Measurements from ENCODE around the gene MAT2A.
"Not testable (repeated sequence)": the region's sequence is repeated elsewhere in the genome, so short reads cannot be mapped to it uniquely, and the experiment has no call there.

The MAT2A gene

DNA sequence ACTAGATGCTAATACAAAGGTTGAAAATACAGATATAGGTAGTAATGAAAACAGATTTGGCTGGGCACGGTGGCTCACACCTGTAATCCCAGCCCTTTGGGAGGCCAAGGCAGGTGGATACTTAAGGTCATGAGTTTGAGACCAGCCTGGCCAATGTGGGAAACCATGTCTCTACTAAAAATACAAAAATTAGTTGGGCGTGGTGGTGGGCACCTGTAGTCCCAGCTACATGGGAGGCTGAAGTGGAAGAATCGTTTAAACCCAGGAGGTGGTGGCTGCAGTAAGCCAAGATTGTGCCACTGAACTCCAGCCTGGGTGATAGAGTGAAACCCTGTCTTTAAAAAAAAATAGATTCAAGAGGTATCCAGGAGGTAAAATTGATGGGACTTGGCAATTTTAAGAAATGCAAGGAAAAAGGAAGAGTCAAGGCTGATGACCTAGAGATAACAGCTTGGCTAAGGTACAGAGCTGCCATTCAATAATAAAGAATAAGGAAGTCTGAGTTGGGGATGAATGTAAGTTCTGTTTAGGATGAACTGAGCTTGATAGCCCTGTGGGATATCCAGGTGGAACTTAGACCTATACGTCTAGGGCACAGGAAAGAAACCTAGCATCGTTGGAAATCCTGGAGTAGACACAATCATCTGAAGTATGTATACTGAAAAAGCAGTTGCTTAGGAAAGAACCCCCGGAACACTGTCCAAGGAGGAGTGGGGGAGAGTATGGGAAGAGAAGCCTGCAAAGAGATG, 9.1 kb downstream of the MAT2A start:
- DNase-seq (ENCODE audit: low read depth), result no peak

DNA sequence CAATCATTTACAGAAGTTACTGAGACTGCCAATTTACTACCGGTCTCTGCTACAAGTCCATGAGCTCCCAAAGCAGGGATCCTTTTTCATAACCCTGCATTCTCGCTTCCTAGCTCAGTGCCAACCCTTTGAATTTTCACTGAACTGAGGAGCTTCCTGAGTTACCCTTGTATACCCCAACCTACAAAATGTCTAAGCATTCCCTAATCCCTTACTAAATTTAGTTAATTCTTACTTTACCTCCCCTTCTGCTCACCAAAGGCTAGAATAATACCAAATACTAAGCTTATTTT, 9.6 kb downstream of the MAT2A start:
- DNase-seq (ENCODE audit: low read depth), result no peak

DNA sequence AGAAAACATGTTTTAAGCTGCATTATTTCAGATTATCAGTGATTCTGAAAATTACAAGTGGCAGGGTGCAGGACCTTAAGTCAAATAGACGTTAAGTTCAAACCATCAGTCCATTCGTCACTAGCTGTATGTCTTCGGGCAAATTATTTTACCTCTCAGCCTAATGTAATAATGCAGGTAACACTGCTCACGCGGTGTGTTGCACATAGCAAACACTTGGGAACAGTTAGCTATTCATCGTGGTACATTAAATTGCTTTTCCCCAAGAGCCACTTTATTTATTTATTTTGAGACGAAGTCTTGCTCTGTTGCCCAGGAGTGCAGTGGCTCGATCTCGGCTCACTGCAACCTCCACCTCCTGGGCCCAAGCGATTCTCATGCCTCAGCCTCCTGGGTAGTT, 10.1 kb downstream of the MAT2A start:
- no peak for DNase-seq (ENCODE audit: low read depth)

DNA sequence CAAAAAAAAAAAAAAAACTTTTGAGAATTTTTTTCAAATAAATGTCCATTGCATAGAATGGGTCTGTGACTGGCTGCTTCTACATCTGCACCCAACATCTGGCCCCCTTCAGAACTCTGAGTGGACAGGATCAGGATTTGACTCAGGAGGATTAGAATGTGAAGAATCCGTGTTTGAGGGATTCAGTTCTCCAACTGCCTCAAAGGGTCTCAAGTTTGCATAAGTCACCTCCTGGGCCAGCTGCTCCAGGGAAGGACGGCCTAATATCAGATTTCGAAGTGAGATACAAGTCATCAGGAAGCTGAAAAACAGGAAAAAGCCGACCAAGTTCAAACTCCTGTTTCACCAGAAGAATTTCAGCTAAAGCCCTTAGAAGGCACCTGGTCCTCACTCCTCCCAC, 10.9 kb downstream of the MAT2A start:
- DNase-seq (ENCODE audit: low read depth), result no peak

DNA sequence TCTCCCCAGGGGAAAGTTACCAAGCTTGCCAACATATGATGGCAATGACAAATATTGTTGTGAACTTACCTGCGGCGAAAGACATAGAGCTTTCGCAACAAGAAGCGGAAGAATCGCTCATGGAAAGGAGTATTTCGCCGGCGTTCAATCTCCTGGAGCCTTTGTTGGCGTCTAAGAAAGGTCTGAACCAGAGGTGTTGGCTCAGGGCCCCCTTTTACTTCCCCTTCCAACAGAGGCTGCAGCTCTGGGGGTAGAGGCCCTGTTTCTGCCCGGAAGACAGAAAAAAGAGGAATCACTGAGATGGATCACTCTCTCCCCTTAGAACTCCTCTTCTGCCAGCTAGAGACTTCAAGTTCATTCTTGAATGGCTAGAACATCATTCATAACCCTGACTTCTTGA, 11.5 kb downstream of the MAT2A start:
- DNase-seq (ENCODE audit: low read depth), result no peak

DNA sequence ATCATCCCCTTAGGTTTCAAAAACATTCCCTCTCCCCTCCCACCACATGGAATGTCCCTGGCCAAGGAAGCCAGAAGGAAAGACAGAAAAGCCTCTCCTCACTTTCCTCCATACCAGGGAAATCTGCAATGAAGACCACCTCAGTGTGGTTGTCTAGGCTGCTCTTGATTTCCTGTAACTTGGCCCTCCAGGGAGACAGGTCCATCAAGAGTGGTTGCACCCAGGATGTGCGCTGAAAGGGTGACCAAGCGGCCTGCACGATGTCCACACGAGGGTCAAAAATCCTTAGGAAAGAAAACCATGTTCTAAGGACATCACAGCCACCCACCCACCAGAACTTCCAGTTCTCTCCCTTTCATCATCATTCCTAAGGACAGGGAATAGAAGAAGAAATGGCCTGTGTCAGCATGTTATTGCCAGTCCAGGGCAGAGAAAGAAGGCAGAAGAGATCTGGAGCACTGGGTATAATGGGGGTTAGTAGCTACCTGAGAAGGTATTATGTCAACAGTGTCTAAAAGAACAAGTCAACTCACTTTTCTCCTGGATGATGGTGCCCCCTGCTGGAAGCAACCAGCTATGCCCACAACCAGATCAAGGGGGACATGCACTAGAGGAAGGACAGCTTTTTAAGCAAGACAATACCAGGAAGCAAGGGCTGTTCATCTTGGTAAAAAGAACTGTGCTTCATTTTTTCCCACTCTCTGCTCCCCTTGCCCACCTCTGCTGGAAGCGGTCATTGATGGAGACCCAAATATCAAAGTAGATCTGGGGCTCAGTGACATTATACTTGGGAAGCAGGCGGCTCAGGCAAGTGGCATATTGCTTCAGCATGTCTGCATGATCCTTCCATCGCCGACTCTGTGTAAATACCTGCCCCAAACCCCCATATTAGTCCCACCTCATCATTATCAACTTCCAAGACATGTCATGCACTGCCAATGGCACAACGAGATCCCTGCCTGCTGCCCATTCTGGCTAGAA, 13.0 kb downstream of the MAT2A start:
- DNase-seq (ENCODE audit: low read depth), result peak; percentile 71

DNA sequence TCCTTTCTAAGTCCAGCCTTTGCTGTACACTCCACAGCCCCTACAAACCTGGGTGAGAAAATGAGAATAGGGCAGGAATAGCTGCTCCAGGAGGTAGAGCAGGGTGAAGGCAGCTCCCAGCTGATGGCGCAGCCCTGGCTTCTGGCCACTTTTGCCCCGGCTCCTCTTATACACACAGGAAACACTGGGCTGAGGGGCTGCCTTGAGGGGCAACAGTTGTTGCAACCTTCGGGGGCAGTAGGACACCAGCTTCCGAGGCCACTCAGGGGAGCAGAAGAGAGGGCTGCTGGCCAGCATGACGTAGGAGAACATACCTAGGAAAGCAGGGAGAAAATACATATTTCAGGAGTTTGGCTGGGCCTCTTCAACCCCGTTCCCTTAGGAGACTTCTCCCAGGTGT, 14.2 kb downstream of the MAT2A start:
- DNase-seq (ENCODE audit: low read depth), result no peak

DNA sequence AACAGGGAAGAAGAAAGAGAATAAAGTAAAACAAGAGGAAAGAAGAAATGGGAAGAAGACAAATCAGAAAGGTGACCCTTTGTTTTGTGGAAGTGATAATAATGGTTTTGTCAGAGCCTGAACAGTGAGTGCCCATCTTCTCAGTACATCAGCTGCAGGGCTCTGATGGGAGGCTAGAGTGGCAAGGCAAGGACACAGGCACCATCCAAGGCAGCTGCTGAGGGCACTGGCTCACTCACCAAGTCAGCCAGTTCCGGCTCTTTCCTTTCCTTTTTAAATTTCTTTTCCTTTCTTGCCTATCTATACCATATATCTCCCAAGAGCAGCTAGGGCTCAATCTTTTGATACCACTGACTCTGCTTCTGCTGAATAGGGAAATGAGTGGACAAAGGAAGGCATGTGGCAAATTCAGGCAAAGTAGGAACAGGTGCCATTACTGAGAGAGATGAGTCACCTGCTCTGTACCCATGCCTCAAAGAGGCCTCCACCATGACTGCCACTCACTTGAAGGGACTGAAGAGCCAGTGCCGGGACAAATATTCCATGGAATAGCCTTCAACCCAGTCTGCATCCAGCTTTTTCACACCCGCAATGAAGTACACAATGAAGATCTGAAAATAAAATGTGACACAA, 16.1 kb downstream of the MAT2A start:
- DNase-seq (ENCODE audit: low read depth), result no peak

DNA sequence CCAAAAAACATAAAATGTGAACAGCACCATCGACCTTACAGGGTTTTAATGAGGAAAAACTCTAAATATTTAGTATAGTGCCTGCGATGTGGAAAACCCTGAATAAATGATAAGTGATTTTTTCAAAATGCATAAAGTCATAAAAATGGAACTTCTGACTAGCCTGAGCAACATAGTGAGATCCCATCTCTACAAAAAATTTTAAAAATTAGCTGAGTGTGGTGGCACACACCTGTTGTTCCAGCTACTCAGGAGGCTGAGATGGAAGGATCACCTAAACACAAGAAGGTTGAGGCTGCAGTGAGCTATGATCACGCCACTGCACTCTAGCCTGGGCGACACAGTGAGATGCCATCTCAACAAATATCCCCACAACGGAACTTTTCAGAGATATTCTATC, 18.2 kb downstream of the MAT2A start:
- no peak for DNase-seq (ENCODE audit: low read depth)

DNA sequence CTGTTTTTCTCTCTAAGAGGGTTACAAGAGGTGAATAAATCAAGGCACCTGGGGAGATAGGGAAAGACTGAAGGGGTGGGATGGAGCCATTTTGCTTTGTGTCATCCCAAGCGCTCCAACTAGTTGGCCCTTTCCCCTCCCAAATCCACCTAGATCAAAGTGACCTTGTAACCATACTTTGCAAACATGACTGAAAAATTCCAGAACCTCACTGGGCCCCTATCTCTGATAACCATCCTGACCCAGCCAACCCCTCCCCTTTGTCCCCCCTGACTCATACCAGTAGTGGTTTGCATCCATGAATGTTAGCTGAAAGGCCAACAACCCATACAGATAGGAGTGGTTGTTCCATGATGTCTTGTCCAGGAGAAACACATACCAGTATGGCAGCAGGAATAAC, 19.2 kb downstream of the MAT2A start:
- DNase-seq (ENCODE audit: low read depth), result no peak

DNA sequence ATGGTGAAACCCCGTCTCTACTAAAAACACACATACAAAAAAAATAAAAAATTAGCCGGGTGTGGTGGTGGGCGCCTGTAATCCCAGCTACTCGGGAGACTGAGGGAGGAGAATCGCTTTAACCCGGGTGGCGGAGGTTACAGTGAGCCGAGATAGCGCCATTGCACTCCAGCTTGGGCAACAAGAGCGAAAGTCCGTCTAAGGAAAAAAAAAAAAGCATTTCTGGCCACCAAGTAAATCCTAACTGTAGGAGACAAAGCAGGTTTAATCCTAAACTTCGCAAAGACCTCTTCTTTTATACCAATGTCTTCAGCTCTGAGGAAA, 21.4 kb downstream of the MAT2A start:
- DNase-seq (ENCODE audit: low read depth), result not testable (repeated sequence)

DNA sequence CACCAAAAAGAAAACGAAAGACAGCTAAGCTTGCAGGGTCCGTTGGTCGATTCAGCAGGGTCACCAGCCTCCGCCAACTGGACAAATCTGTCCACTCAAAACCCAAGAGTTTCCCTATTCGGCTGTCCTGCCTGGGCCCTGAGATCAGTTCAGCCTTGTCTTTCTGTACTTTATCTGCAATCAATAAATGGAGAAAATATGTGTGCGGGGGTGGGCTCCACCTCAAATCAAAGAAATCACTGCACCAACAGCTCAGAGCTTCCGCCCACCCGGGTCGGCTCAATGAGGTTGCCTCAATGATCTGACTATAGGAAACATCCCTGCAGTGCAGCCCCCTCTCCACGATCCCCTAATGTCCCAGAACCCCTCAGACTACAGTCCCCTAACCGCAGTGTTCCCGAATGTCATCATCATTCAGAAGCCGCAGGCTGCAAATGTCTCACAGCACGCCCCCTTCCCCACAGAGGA, 21.9 kb downstream of the MAT2A start:
- peak; percentile 27 for DNase-seq (ENCODE audit: low read depth)

DNA sequence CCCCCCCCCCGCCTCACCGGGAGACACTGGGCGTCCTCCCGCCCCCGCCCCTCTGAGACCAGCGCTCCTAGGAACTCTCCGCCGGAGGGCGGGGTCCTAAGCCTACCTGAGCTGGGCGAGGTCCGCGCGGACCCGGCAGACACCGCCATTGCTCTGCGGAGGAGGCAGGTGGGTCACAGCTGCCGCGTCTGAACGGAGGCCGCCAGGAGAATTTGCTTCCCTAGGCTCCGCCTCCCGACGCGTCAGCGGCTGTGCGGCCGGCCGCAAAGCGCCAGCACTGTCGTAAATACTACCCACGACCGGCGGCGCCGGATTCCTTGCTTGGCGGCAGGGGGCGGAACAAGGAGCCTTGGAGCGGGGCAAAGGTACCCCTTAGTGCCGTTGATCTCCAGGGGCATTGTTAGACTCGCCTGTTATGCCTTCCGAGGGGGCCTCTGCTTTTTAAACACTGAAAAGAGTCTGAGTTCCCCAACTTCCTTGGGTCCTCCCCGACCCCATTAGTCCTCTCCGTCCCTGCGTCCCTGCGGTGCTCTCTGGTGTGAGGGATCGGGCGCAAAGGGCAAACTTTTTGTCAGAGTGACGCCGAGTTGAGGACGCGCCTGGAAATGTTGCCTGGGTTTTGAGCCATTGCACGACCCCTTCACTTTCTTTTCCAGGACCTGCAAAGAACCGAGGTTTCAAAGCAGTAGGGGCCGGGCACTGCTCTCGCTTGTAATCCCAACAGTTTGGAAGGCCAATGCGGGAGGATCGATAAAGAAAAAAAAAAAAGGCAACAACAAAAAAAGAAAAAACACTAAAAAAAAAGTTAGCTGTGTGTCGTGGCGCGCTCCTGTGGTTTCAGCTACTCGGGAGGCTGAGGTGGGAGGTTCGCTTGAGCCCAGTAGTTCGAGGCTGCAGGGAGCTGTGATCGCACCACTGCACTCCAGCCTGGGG, 22.6 kb downstream of the MAT2A start, which contains the start of gene GGCX:
GGCX (minus strand) TSS at position 214 of the 933 bp plus-strand sequence; CDS start at position 149, 65 bp downstream.
- peak; percentile 96 for DNase-seq (ENCODE audit: low read depth)

DNA sequence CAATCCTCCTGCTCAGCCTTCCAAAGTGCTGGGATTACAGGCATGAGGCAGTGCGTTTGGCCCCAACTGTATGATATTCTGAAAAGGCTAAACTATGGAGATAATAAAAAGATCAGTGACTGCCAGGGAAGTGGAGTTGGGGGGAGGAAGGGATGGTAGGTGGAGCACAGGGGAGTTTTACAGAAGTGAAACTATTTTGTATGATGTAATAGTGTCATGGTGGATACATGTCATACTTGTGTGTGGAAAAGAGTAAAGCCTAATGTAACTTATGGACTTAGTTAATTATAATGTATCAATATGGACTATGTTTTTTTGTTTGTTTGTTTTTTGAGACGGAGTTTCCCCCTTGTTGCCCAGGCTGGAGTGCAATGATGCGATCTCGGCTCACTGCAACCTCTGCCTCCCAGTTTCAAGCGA, 25.2 kb downstream of the MAT2A start:
- DNase-seq (ENCODE audit: low read depth), result no peak

DNA sequence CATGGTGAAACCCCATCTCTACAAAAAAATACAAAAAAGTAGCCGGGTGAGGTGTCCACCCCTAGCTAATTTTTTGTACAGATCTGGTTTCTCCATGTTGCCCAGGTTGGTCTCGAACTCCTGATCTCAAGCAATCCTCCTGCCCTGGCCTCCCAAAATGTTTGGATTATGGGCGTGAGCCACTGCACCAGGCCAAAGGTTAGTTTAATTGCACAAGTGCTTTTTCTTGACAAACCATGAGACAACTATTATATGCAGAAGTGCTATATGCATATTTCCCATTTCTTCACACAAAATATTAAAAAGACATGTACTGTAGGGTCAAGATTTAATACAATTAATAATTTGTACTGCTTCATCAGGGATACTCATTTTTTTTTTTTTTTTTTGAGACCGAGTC, 27.3 kb downstream of the MAT2A start:
- no peak for DNase-seq (ENCODE audit: low read depth)

DNA sequence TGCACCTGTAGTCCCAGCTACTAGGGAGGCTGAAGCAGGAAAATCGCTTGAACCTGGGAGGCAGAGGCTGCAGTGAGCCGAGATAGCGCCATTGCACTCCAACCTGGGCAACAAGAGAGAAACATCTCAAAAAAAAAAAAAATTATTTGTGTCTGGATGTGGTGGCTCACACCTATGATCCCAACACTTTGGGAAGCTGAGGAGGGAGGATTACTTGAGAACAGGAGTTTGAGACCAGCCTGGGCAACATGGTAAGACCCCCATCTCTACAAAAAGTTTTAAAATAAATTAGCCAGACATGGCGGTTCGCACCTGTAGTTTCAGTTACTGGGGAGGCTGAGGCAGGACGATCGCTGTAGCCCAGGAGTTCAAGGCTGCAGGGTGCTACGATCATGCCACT, 36.8 kb downstream of the MAT2A start:
- DNase-seq (ENCODE audit: low read depth), result no peak

DNA sequence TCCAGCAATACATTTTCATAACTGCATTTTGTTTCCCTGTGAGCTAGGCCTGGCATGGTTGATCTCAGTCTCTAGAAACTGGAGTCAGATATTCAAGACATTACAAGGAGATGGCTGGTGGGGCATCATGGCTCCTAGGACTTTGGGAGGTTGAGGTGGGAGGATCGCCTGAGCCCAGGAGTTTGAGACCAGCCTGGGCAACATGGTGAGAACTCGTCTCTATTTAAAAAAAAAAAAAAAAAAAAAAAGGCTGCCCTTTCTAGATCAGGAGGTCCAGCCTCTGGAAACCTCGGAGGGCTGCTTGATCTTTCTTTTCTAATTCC, 38.1 kb downstream of the MAT2A start:
- no peak for DNase-seq (ENCODE audit: low read depth)

DNA sequence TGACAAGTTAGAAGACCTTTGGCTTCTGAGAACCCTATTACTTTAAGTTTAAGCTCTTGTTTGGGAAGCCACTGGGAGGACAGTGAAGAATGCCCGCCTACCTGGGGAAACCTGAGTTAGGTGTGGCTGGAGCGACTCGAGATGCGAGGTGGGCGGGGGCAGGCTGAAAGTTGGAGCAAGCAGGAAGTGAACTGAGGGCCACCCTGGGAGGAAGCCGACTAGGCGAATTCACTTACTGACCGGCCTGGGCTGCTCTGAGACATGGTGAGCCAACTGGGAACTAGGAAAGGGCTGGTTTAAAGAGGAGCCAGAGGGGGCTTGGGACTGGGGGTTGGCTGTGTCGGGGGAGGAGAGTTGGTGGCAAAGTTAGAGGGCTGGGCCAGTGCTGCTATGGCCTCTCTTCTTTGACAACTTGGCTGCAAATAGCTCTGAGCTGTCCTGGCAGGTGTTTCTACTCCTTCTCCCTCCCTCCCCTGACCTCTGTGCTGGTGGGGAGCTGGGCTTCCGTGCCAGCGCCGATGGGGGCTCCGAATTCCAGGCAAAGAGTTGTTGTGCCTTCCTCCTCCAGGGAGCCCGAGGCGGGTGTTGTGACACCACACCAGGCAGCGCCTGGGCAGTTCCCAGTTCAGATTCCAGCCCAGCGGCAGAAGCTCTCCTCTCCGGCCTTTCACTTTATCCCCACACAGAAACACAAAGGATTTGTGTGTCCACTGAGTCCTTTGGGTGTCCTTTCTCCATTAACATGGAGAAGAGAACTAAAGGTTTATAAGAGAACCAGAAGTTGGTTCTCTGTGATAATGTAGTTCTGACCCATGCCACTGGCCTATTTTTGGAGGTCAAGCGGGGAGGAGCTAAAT, 38.6 kb downstream of the MAT2A start, which contains the start of gene VAMP8:
VAMP8 (plus strand) TSS at position 201 of the 857 bp plus-strand sequence; CDS start at position 262, 61 bp downstream.
- peak; percentile 58 for DNase-seq (ENCODE audit: low read depth)

DNA sequence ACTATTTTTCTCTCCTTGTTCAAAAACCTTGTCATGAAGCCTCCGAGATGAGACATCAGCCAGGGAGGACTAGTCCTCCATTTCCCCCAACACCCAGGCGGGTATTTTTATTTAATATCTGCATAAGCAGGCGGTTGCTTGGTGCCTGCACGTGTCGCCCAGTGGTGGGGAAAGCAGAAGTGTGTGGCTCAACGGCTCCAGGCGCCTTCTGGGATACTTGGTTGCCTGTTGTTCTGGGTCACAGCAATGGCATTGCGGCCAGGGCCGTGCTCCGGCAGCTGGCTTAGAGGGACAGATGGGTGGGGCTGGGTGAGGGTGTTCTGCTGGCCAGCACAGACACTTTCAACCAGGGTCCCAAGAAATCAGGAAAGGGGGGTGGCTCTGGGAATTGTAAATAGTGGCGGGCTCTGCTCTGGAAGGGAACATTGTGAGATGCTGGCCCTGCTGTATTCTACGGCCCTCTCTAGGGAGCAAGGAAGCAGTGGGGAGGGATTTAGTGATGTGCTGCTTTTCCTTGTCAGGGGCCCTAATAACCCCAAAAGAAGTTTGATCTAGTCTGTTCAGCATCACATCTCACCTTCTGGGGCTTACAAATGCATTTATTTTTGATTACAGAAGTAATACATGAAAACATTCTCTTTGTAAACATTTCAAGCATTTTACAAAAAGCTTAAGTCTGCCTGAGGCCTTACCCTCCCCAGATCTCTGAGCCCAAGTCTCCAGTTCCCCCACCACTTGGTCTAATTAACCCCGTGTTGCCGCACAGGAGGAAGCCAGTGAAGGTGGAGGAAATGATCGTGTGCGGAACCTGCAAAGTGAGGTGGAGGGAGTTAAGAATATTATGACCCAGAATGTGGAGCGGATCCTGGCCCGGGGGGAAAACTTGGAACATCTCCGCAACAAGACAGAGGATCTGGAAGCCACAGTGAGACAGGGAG, 39.5 kb downstream of the MAT2A start:
- DNase-seq (ENCODE audit: low read depth), result no peak

All from activated T-cell treated with anti-CD3 and anti-CD28 coated beads for 48 hours (primary cell).